ENCODE results near the gene COMMD4.
A peak's percentile ranks its signal among the peaks of the same experiment; 100 is the strongest.
"Not testable (repeated sequence)": the region's sequence is repeated elsewhere in the genome, so short reads cannot be mapped to it uniquely, and the experiment has no call there.

Gene COMMD4

GRCh38 chr15:75329571-75329970 lies 6.3 kb upstream of the COMMD4 start:
- no peak for DNase-seq

GRCh38 chr15:75332093-75332492 lies 3.8 kb upstream of the COMMD4 start:
- not testable (repeated sequence) for DNase-seq

GRCh38 chr15:75333654-75334419 lies 2.0 kb upstream of the COMMD4 start:
- DNase-seq: not testable (repeated sequence)

GRCh38 chr15:75335313-75335704 lies 554 bp upstream of the COMMD4 start:
- DNase-seq: no peak

- DNase-seq: no peak
Observed at GRCh38 chr15:75338661-75339240, 2.9 kb downstream of the COMMD4 start.

GRCh38 chr15:75339531-75340240 lies 3.8 kb downstream of the COMMD4 start:
- no peak for DNase-seq

- DNase-seq: no peak
Observed at GRCh38 chr15:75342221-75342620, 6.4 kb downstream of the COMMD4 start.

GRCh38 chr15:75343953-75344352 lies 8.1 kb downstream of the COMMD4 start:
- not testable (repeated sequence) for DNase-seq

- DNase-seq: no peak
Observed at GRCh38 chr15:75346796-75347221, 10.9 kb downstream of the COMMD4 start, which contains the start of gene NEIL1. NEIL1 (plus strand) TSS chr15:75347039; CDS start chr15:75348906, 1,867 bp downstream.

GRCh38 chr15:75347222-75348033 lies 11.6 kb downstream of the COMMD4 start:
- DNase-seq: peak; percentile 64

- peak; percentile 55 for DNase-seq
Observed at GRCh38 chr15:75348034-75348561, 12.2 kb downstream of the COMMD4 start.

GRCh38 chr15:75348562-75349350 lies 12.9 kb downstream of the COMMD4 start:
- DNase-seq: peak; percentile 66

- not testable (repeated sequence) for DNase-seq
Observed at GRCh38 chr15:75349351-75349669, 13.4 kb downstream of the COMMD4 start.

- DNase-seq: no peak
Observed at GRCh38 chr15:75349851-75350588, 14.2 kb downstream of the COMMD4 start.

- no peak for DNase-seq
Observed at GRCh38 chr15:75350601-75351361, 14.9 kb downstream of the COMMD4 start.

- no peak for DNase-seq
Observed at GRCh38 chr15:75352186-75353080, 16.6 kb downstream of the COMMD4 start.

GRCh38 chr15:75353604-75354003 lies 17.7 kb downstream of the COMMD4 start:
- no peak for DNase-seq

- DNase-seq: no peak
Observed at GRCh38 chr15:75354454-75354853, 18.6 kb downstream of the COMMD4 start.

GRCh38 chr15:75355369-75355768 lies 19.5 kb downstream of the COMMD4 start:
- DNase-seq: no peak
